NCI-H1436 (cell line): Measurements from ENCODE around the gene CERS2.

Experiments
- DNase-seq: peaks from one replicate; lab custom pipeline; 2025; lab: John Stamatoyannopoulos, UW

The CERS2 gene, protein sequence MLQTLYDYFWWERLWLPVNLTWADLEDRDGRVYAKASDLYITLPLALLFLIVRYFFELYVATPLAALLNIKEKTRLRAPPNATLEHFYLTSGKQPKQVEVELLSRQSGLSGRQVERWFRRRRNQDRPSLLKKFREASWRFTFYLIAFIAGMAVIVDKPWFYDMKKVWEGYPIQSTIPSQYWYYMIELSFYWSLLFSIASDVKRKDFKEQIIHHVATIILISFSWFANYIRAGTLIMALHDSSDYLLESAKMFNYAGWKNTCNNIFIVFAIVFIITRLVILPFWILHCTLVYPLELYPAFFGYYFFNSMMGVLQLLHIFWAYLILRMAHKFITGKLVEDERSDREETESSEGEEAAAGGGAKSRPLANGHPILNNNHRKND

DNA sequence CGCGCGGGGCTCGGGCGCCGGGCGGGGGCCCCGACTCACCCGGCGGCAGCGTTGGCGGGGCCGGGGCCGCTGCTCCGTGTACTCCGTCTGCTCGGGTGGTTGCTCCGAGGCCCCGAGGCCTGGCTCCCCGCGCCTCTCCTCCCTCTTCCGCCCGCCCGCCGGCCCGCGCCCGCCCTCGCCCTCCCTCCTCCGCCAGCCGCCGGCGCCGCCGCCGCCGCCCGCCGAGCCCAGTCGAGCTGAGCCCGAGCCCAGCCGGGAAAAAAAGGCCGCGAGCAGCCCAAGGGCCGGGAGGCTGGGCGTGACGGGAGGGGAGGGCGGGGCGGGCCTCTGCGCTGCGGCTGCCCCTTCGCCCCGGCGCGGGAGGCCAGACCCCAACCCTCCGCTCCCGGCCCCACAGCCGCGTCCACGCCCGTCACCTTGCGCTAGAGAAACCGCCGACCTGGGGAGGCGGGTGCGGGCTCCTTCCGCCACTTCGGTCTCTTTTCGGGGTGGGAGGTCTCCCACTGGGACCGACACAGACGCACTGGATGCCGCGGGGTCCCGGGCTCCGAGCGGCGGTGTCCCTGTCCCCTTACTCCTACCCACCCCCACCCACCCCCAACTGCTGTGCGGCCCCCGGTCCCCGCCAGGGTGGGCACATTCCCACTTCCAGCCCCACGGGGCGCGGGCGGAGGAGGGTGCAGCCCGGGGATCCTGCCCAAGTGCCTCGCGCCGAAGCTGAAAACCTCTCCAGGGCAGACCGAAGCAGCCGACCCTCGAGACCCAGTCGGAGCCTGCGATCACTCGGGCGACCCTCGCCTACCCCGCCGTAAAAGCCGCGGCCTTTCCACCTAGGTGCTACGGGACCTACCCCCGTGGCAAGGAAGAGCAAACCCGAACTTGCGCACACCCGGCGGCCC lies at the start of gene CERS2:
Gene CERS2, minus strand, starts transcription at position 256 of the 899 bp plus-strand sequence. CDS start 5,745 bp downstream, outside the sequence.
- DNase-seq: peak; percentile 67

DNA sequence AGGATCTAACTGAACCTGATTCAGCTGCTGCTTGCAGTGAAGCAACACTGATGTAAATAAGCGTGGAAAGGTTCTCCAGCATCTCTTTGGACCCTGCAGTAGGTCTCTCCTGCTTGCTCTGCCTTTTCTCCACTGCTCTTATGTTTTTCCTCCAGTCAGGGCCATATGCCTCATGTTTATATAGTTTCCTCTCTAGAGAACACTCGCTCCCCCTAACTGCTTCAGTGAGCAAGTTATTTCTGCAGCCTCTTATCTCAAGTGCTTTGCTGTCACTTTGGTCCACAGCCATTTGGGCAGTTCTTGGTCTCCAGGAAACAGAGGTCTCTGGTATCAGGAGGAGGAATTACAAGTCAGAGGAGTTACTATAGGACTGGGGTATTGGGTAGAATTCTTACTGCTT lies 38.9 kb upstream of the CERS2 start:
- no peak for DNase-seq

DNA sequence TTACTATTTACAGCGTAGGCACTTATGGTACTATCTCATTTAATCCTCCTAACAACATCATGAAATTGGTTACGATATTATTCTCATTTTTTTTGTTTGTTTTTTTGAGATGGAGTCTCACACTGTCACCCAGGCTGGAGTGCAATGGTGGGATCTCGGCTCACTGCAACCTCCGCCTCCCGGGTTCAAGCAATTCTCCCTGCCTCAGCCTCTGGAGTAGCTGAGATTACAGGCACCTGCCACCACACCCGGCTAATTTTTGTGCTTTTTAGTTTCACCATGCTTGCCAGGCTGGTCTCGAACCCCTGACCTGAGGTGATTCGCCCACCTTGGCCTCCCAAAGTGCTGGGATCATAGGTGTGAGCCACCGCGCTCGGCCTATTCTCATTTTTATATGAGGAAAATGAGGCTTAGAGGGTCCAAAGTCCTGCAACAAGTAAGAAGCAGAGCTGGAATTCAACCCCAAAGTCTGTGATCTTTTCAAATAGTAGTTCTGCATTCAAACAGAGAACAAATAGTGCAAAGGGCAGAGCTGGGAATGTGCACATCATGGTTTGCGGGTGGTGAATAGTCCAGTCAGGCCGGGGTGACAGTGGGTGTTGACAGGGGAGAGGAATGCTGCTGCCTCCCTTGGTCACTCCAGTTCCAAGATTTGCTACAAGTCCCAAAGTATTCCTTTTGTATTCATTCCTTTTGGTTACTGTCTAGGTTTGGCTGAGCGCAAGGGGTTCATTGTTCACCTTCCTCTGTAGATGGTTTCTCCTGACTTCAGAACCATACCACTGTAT lies 38.2 kb upstream of the CERS2 start:
- no peak for DNase-seq

DNA sequence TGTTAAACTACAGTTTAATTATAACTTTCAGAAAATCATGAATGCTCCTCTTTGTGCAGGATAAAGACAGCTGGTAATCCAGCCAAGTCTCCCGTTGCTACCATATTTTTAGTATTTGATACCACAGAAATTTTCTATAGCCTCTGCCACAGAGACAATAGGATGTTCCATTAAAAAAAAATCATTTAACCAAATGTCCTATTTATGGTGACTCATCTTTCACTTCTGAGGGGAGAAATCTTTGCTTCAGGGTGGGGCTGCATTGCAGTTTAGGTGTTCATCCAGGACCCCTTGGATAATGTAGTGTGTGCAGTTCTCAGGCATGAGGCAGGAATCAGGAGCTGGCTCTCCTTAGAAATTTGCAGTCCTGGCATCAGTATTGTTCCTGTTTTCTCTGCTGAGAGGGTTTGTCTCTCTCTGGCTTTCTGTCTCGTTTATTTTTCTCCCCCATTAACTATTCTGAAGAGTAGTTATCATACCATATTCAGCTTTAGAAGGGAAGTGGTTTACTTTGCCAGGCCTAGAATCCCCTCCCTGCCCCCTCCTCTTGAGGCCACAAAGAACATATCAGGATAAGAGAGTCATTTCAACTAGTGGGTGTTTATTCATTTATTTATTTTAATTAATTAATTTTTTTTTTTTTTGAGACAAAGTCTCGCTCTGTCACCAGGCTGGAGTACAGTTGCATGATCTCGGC lies 36.7 kb upstream of the CERS2 start:
- no peak for DNase-seq

DNA sequence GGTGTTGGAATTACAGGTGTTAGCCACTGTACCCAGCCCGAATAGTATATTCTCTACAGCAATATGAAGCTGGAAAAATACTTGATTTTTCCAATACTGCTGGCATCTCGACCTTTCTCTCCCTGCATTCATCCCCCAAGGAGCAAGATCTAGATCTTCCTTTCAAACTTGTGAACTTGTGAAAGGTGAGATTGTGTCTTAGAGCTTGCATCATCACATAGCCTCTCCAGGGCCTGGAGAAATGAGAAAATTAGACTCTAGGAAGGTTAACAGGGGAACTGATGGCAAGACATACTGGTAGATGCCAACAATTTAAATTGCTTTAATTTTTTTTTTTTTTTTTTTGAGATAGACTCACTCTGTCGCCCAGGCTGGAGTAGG lies 35.7 kb upstream of the CERS2 start:
- DNase-seq: no peak

DNA sequence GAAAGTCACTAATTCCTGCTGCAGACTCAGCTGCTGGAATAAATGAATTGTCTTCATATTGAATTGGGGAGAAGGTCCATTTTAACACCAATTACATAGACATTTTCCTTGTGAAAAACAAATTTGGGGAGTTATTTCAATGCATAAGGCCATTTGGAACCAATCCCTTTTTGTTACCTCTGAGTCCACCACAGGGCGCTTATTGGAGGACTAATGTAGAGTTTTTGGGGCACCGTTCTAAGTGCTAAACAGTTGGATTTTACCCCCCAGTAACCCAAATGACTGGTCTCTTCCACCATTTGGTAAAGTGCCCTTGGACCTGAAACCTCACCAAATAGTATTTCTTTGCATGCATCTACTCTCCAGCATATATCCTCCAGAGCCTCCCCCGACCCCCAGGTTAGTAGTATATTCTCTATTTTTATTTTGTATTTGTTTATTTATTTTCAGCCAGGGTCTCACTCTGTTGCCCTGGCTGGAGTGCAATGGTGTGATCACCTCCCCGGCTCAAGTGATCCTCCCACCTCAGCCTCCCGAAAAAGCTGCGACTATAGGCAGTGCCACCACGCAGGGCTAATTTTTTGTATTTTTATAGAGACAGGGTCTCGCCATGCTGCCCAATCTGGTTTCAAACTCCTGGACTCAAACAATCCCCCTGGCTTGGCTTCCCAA lies 35.2 kb upstream of the CERS2 start:
- DNase-seq: no peak

DNA sequence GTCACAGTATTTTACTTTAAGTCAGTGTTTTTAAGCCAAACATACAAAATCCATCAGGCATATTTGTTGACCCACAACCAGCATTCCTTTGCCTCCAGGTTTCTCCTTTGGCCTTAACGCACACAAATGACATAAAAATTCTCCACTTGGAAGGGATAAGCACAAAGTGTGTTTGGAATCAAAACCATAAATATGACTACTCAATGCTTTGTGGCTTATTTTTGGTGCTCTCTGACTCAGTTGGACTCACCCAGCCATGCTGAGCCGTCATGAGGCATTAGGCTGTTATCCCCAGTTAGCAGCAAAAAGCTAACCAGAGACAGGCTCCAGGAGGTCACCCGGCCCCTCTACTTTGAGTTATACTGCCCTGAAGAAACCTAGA lies 34.6 kb upstream of the CERS2 start:
- DNase-seq: no peak

DNA sequence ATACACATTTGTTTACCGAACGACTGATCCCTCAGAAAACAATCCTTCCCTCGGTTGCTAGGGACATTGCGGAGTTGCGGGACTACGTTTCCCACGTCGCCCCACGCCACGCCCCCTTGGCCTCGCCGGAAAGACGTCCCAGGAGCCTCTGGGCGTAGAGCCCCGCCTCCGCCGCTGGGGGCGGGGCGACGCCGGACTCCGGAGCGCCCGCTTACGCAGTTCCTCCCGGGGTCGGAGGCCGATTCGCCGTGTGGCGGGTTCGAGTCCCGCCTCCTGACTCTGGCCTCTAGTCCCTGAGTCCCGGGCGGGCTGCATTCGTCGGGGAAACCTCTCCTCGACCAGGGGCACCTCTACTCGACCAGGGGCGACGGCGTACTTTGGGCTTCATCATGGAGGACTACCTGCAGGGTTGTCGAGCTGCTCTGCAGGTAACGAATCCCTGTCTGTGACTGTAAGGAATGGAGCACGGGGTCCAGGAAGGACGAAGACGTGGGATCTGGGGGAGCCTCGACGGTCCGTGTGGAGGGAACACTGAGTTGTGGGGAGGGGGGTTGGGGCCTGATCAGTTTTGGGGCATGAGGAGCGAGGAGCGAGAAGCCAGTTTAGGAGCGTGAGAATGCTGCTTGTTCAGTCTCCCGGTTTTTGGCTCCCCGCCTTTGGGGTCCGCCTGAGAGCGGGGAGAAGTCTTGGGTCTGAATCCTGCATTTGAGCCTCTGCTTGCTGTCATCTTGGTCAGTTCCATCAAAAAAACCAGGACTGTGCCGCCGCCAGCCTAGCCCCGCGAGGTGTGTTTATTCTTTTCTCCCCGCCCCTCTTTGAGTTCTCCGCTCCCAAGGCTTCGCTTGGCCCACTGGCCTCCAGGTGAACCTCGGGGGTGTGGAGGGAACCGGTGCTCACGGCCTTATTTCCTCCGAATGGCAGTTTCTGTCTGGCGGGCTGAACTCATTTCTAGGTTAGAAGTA lies 33.9 kb upstream of the CERS2 start, which contains the start of gene PRUNE1:
Gene PRUNE1, plus strand, starts transcription at position 206 of the 962 bp plus-strand sequence. Its CDS starts 184 bp downstream, at position 390.
- DNase-seq: peak; percentile 97

DNA sequence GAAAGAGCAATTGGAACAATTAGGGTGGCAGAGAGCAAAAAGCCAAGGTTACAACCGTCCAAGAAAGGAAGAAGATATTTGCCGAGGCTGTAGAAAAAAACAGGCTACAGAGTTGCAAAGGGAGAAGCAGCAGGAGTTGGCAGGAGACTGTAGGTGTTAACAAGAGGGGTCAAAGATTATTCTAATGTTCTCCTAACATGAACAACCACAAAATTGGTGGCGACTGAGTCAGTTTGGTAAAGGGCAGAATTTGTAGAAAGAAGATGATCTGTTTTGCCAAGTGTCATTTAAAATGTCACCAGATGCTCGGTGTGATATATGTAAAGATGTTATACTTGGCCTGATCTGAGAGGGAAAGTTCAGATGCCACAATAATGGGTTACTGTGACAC lies 33.2 kb upstream of the CERS2 start:
- DNase-seq: no peak

DNA sequence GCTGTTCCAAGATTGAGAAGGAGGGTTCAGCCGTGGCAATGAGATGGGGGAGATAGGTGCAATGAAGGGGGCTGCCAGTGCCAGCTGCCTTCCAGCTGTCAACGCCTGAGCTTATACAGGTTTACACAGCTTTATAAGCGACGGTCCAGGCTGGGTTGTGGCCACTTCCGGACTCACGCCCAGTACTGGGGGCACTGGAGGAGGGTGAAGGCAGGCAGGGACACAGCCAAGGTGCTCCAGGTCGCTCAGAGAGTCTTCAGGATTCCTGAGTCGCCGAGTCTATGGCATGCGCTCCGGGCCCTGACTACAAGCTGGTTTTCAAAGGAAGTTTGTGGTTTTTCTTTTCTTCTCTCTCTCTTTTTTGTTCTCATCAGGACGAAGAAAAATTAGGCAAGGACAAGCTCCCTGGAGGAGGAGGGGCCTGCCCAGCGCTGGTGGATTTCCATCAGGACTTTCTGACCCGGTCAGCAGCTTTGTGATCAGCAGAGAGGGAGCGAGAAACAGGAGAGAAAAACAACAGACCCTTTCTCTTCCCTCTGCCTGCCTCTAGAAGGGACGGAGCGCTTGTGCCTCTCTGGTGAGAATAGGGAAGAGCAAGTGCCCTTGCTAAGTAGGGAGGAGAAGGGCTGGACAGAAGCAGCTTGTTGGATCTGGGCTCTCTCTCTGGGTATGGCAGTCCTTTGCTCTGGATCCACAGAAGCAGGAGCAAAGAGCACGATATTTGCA lies 31.9 kb upstream of the CERS2 start, which contains the start of gene MINDY1:
Gene MINDY1, minus strand, starts transcription at position 576 of the 726 bp plus-strand sequence. CDS start 4,285 bp downstream, outside the sequence.
- DNase-seq: peak; percentile 66

DNA sequence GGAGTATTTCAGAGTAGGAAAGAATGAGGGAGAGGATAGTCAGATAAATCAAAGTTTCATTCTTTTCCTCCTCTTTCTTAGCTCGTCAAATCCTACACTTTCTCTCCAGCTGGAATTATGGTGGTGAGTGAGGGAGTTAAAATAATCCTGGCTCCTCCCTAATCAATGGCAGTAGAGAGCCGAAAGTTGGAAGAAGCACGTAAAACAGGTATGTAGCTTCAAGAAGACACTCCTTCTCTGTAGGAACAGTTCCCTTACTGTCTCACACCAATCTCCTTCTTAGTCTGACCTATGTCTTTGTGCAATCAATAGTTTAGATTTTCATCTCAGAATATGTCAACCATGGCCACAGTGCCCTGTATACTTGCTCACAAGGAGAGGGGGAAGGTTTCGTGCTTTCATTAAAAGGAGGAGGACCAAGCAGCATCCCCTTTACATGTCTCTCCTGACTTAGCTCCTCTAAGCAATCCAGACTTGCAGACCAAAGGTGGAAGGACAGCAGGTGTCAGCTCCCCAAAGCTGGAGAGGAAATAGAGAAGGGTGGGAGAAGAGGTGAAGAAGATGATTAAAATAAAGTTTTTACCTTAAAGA lies 31.2 kb upstream of the CERS2 start:
- no peak for DNase-seq

DNA sequence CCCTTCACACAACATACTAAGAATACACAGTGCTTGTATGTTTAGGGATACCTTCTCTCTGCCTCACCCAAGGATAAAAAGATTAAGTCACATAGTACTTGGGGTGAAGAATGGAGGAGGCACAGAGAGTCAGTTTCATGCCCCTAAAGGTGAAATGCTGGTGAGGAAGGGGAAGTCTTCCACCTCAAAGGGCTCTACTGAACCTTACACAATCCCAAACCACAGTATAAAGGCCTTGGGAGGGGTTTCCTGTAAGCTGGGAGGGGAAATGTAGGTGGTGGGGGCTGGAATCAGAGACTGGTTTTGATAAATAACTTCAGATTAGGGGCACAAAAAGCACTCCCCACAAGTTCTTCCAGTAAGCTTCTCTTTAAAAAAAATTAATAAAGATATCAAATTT lies 28.5 kb upstream of the CERS2 start:
- no peak for DNase-seq

DNA sequence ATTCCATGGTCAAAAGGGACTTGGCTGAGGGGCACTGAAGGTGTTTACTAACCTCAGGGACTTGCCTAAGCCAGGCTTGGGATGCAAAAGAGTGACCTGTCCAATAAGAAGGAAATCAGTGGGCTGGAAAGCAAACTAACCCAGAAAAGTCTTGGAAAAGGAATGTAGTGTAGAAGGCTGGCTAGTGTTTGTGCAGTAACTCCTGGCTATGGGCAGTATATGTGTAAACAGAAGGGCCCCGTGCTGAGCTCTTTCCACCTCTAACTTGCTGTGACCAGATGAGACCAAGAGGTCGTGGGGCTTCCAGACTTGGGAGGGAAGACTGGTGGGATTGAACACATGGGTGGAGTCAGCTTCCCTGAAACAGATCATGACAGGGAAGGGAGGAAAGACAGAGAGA lies 28.0 kb upstream of the CERS2 start:
- no peak for DNase-seq

DNA sequence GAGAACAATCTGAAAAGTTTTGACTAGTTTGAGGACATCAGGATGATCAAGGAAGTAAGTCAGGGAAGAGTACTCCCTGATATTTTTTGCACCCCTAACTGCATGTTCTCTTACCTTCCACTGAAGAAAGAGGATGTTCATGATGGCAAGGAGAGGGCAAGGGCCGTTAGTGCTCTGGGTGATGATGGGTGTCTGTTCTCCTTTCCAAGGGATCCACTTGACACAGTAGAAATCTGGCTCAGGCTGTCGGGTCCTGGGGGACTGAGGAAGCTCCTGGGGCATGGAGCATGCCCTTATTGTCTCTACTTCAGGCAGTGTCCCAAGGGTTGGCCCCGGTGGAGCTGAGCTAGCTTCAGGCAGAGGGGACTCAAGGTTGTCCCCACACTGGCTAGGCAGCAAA lies 27.4 kb upstream of the CERS2 start:
- DNase-seq: no peak

DNA sequence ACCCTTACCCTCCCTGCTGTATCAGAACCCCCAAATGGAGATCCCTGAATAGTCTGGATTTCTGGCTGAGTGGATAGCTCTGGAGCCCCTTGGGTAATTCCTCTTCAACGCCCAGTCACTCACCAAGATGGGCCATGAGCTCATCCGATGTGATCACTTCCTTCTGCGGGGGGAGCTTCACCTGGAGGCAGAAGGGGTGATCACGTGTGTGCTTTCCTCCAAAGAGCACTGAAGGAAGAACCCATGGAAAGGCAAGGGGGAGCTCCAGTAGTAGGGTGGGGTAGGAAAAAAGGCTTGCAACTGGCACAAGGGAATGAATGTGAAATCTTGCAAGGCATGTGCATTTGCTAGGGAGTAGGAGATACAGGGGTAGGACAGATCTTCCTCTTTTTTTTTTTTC lies 27.0 kb upstream of the CERS2 start:
- DNase-seq: no peak

DNA sequence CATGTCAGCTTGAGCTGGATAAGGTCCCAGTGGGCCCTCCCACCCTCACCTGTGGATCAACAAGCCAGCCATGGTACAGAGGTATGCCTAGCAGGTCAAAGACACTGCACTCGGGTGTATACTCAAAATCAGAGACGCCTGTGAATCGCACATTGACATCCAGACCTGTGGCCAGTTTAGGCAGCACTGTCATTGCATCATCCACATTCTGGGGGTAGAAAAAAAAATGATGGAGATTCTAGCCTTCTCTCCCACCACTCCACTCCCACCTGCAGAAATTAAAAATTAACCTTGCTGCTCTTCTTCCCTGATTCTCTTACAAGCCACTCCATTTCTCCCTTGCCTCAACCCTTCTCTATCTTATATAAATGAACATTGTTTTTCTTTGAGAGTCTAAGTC lies 25.8 kb upstream of the CERS2 start:
- no peak for DNase-seq

DNA sequence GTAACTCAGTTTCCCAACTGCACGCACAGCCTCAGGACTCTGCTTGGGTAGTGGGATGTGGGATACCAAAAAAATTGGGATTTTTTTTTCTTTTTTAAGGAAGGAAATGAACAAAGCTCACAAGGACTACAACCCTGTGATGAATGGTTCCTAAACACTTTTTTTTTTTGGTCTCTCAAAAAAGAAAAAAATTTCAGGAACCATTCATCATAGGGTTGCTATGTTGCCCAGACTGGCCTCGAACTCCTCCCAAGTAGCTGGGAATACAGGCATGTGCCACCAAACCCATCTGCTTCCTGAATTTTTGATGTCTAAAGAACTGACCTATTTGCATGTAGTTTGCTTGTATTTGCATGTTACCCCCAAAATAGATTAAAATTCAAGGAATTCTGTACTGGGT lies 25.3 kb upstream of the CERS2 start:
- DNase-seq: no peak

DNA sequence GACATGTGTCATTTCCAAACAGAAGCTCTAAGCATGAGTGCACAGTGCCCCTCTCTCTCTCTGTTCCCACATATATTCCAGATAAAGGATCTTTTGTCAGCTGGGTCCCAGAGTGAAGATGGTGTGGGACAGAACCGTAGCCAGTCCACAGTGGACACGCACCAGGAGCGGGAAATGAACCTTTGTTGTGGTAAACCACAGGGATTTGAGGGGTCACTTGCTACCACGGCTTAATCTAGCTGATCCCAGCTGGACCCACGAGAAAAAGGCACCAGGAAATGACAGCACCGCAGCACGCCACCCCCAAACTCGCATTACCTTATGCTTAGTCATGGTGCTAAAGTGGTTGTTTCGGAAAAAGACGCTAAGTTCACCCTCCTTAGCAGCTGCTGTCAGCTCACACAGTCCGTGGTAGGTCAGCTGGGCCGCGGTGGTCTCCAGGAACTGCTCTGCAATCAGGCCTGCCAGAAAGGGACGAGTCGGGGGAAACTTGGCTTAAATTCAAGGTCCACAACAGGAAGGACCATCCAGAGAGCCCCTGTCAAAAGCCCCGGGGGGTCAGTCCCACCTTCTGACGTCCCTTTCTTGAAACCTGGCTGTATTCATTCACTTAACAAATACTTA lies 24.5 kb upstream of the CERS2 start:
- no peak for DNase-seq
